ENCODE results near the gene SLC48A1.

Gene SLC48A1

GRCh38 chr12:47829584-47829983, 56.5 kb downstream of the SLC48A1 start:
- DNase-seq (ENCODE audit: low read depth in 1 of 2, low spot score in 1 of 2): no peak
- Histone ChIP-seq H3K27me3 (ENCODE audit: insufficient read depth, poor library complexity, severe bottlenecking) (no peaks in the 10 kb centered on the region), H3K27ac (replicated peaks) (no peak overlapping the region; the same call in 1 of the 2 replicates), H3K4me3 (replicated peaks; ENCODE audit: insufficient read depth, low read length) (no peak overlapping the region)
- TF ChIP-seq GABPA (IDR thresholded peaks at IDR 0.05; ENCODE audit: low read depth) (no peak), POLR2AphosphoS5 (IDR thresholded peaks at IDR 0.05; ENCODE audit: low read depth) (no peak), REST (IDR thresholded peaks at IDR 0.05; ENCODE audit: insufficient replicate concordance, low read depth) (no peak), SPI1 (IDR thresholded peaks at IDR 0.05; ENCODE audit: borderline replicate concordance, low read depth) (no peak), CTCF (IDR thresholded peaks at IDR 0.05; ENCODE audit: insufficient read depth, low read length) (no peak)
